Hepatocyte (in vitro differentiated cells): ENCODE measurements around the gene SYVN1.

Source experiments
- EZH2phosphoT487 ChIP-seq: fragments of 200-600 bp; sonication (generic); IDR thresholded peaks from one replicate; pipeline ENCODE4 v1.6.1; 2018; ENCODE audit warnings: antibody characterized with exemption, mild to moderate bottlenecking, low read depth, moderate library complexity; ENCODE audit not compliant: unreplicated experiment, severe bottlenecking
- TF ChIP-seq, protein P1 (sequence below): fragments of 200-600 bp; sonication (generic); IDR thresholded peaks from 2 replicates; pipeline ENCODE4 v1.5.1; 2016; ENCODE audit warnings: antibody characterized with exemption, mild to moderate bottlenecking; ENCODE audit not compliant: poor library complexity

DNA sequence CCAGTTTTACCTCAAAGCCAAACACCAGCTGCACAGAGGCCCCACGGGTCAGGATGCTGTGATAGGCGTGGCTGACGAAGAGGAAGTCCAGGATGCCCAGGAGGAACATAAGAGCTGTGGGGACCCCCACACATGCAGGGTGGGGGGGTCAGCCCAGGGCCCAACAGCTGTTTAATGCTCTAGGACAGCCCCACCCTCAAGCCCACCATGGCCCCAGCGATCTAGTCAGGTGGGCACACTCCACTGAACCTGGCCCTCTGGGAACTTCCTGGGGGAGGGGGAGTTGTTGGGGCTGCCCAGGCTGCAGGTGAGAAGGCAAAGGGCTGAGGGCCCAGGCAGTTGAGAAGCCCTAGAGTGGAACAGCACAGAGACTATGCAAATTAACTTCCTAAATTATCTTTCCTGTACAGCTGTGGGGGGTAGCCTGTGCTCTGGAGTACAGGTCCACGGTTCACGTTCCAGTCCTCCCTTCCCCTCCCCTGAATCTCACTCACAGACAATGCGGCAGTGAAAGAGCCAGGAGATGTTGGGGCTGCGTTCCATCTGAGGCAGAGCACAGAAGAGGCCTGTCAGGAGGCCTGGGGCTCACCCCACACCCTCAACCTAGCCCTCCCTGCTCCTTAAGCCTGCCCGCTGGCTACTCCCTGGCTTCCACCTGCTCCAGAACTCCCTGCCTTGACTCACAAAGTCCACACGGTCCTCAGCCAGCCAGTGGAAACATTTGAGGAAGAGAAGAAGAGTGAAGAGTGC, 1.9 kb downstream of the SYVN1 start:
- TF ChIP-seq, protein P1, sequence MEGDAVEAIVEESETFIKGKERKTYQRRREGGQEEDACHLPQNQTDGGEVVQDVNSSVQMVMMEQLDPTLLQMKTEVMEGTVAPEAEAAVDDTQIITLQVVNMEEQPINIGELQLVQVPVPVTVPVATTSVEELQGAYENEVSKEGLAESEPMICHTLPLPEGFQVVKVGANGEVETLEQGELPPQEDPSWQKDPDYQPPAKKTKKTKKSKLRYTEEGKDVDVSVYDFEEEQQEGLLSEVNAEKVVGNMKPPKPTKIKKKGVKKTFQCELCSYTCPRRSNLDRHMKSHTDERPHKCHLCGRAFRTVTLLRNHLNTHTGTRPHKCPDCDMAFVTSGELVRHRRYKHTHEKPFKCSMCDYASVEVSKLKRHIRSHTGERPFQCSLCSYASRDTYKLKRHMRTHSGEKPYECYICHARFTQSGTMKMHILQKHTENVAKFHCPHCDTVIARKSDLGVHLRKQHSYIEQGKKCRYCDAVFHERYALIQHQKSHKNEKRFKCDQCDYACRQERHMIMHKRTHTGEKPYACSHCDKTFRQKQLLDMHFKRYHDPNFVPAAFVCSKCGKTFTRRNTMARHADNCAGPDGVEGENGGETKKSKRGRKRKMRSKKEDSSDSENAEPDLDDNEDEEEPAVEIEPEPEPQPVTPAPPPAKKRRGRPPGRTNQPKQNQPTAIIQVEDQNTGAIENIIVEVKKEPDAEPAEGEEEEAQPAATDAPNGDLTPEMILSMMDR: no peak
- TF ChIP-seq EZH2phosphoT487: no peak
